ENCODE measurements around the gene TNFSF10. TPM values are rescaled to one million over a fixed set of nuclear protein-coding genes. Genes with fewer than 3 reads are reported as not detected.

The TNFSF10 gene
- total RNA-seq, 1 experiment from 2014 or later, result 0.22 TPM

GRCh38 chr3:172560586-172560985 is 37.4 kb upstream of the TNFSF10 start:
- Mint-ChIP-seq H3K4me1 (peaks cover 21% of the 10 kb centered on the region), H3K27ac (no peak overlapping the region), H3K36me3 (no peaks in the 10 kb centered on the region), H3K9me3 (no peaks in the 10 kb centered on the region), H3K27me3 (ENCODE audit: low read depth) (no peaks in the 10 kb centered on the region), H3K4me3 (no peak overlapping the region)
- ATAC-seq (no peak), DNase-seq (ENCODE audit: low spot score) (no peak)
- TF ChIP-seq, protein P1, sequence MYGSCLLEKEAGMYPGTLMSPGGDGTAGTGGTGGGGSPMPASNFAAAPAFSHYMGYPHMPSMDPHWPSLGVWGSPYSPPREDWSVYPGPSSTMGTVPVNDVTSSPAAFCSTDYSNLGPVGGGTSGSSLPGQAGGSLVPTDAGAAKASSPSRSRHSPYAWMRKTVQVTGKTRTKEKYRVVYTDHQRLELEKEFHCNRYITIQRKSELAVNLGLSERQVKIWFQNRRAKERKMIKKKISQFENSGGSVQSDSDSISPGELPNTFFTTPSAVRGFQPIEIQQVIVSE (CRISPR knock-in tag; IDR thresholded peaks at IDR 0.05; ENCODE audit: borderline replicate concordance), result no peak
- TF ChIP-seq ELF4 (CRISPR knock-in tag; IDR thresholded peaks at IDR 0.05; ENCODE audit: low read depth), result no peak
- TF ChIP-seq TEAD1 (CRISPR knock-in tag; IDR thresholded peaks at IDR 0.05), result no peak
- TF ChIP-seq, protein P2, sequence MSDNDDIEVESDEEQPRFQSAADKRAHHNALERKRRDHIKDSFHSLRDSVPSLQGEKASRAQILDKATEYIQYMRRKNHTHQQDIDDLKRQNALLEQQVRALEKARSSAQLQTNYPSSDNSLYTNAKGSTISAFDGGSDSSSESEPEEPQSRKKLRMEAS (CRISPR knock-in tag; IDR thresholded peaks at IDR 0.05), result no peak
- TF ChIP-seq RELA (CRISPR knock-in tag; IDR thresholded peaks at IDR 0.05; ENCODE audit: borderline replicate concordance), result no peak
- no peak for TF ChIP-seq ZNF138 (CRISPR knock-in tag; conservative IDR thresholded peaks at IDR 0.05)
- POLR2A ChIA-PET, result no interaction called here
- CTCF ChIA-PET, result no interaction called here

DNA sequence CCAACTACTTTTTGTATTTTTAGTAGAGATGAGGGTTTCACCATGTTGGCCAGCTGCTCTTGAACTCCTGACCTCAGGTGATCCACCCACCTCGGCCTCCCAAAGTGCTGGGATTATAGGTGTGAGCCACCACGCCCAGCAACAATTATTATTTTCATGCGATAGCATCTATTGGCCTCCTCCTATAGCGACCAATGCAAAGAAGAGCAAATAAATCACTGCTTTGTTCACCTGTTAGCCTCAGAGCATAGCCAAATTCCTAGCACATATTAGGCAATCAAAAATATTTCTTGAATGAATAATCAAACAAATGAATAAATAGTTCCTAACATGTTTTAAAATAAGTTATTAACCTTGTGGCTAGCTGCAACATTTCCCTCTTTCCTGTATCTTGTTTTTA is 36.8 kb upstream of the TNFSF10 start:
- no peak overlapping the region for H3K4me3 Mint-ChIP-seq
- H3K27ac Mint-ChIP-seq, result no peak overlapping the region
- TF ChIP-seq HMGA2 (CRISPR knock-in tag; IDR thresholded peaks at IDR 0.05), result no peak
- no peak for TF ChIP-seq CBFB (CRISPR knock-in tag; IDR thresholded peaks at IDR 0.05; ENCODE audit: low read depth)
- no peak for TF ChIP-seq NR3C1 (CRISPR knock-in tag; conservative IDR thresholded peaks at IDR 0.05; ENCODE audit: low read depth)
- TF ChIP-seq CREM (CRISPR knock-in tag; IDR thresholded peaks at IDR 0.05), result no peak
- no peak for TF ChIP-seq EMX1 (CRISPR knock-in tag; IDR thresholded peaks at IDR 0.05)
- no peak for TF ChIP-seq ATF1 (CRISPR knock-in tag; IDR thresholded peaks at IDR 0.05)
- TF ChIP-seq ARID4B (CRISPR knock-in tag; IDR thresholded peaks at IDR 0.05; ENCODE audit: borderline replicate concordance), result no peak
- CTCF ChIA-PET, result no interaction called here
- peaks cover 21% of the 10 kb centered on the region for H3K4me1 Mint-ChIP-seq
- no peaks in the 10 kb centered on the region for H3K36me3 Mint-ChIP-seq
- H3K27me3 Mint-ChIP-seq (ENCODE audit: low read depth), result no peaks in the 10 kb centered on the region
- no peaks in the 10 kb centered on the region for H3K9me3 Mint-ChIP-seq
- ATAC-seq, result no peak
- no peak for DNase-seq (ENCODE audit: low spot score)
- POLR2A ChIA-PET, result interaction anchor here (0.6 kb wide), 1 partner anchor 12 kb away, joined by 3 read pairs; no protein-coding TSS in a partner anchor

GRCh38 chr3:172559020-172559419 is 35.8 kb upstream of the TNFSF10 start:
- POLR2A ChIA-PET, result no interaction called here

More at GRCh38 chr3:172559020-172559419, 35.8 kb upstream of the TNFSF10 start:
- DNase-seq (ENCODE audit: low spot score) (no peak), ATAC-seq (no peak)
- no peak overlapping the region for H3K27ac Mint-ChIP-seq
- CTCF ChIA-PET, result no interaction called here
- no peak overlapping the region for H3K4me3 Mint-ChIP-seq
- TF ChIP-seq NR2C2 (CRISPR knock-in tag; IDR thresholded peaks at IDR 0.05), result no peak
- TF ChIP-seq ELF4 (CRISPR knock-in tag; IDR thresholded peaks at IDR 0.05; ENCODE audit: low read depth), result no peak
- no peak for TF ChIP-seq NFATC4 (CRISPR knock-in tag; IDR thresholded peaks at IDR 0.05)
- TF ChIP-seq FOXK1 (CRISPR knock-in tag; IDR thresholded peaks at IDR 0.05), result no peak
- TF ChIP-seq ETV6 (CRISPR knock-in tag; IDR thresholded peaks at IDR 0.05), result no peak
- no peak for TF ChIP-seq ZNF138 (CRISPR knock-in tag; conservative IDR thresholded peaks at IDR 0.05)
- no peak for TF ChIP-seq ZNF671 (CRISPR knock-in tag; IDR thresholded peaks at IDR 0.05)
- no peak for TF ChIP-seq TEAD4 (CRISPR knock-in tag; IDR thresholded peaks at IDR 0.05)
- TF ChIP-seq KAT7 (CRISPR knock-in tag; IDR thresholded peaks at IDR 0.05; ENCODE audit: borderline replicate concordance), result no peak
- TF ChIP-seq, protein P3, sequence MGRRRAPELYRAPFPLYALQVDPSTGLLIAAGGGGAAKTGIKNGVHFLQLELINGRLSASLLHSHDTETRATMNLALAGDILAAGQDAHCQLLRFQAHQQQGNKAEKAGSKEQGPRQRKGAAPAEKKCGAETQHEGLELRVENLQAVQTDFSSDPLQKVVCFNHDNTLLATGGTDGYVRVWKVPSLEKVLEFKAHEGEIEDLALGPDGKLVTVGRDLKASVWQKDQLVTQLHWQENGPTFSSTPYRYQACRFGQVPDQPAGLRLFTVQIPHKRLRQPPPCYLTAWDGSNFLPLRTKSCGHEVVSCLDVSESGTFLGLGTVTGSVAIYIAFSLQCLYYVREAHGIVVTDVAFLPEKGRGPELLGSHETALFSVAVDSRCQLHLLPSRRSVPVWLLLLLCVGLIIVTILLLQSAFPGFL (CRISPR knock-in tag; IDR thresholded peaks at IDR 0.05; ENCODE audit: borderline replicate concordance), result no peak
- TF ChIP-seq STAT6 (CRISPR knock-in tag; conservative IDR thresholded peaks at IDR 0.05; ENCODE audit: low read depth), result no peak
- TF ChIP-seq MYBL2 (CRISPR knock-in tag; IDR thresholded peaks at IDR 0.05), result no peak
- TF ChIP-seq SP1 (CRISPR knock-in tag; conservative IDR thresholded peaks at IDR 0.05), result no peak
- H3K4me1 Mint-ChIP-seq, result peaks cover 19% of the 10 kb centered on the region
- no peaks in the 10 kb centered on the region for H3K36me3 Mint-ChIP-seq
- no peaks in the 10 kb centered on the region for H3K27me3 Mint-ChIP-seq (ENCODE audit: low read depth)
- H3K9me3 Mint-ChIP-seq, result no peaks in the 10 kb centered on the region

Data from WTC11 (cell line).